Stimulated activated CD4-positive, alpha-beta T cell treated with anti-CD3 and anti-CD28 coated beads, Interleukin-1b, Interleukin-23, amount 100 ng/mL, for 24 hours (primary cell): ENCODE measurements around the gene GPRASP2.

Source experiments
- DNase-seq, 4 experiments: peaks; one replicate each; pipeline ENCODE4 v3.0.0-alpha.2; 2020; ENCODE audit warnings: low read depth in 4 of 4, low spot score in 1 of 4

The GPRASP2 gene

GRCh38 chrX:102744307-102744706 is 32.1 kb downstream of the GPRASP2 start:
- DNase-seq: no peak

GRCh38 chrX:102745513-102745856 is 33.2 kb downstream of the GPRASP2 start:
- DNase-seq: no peak

GRCh38 chrX:102745857-102746584 is 33.8 kb downstream of the GPRASP2 start:
- DNase-seq: no peak

DNA sequence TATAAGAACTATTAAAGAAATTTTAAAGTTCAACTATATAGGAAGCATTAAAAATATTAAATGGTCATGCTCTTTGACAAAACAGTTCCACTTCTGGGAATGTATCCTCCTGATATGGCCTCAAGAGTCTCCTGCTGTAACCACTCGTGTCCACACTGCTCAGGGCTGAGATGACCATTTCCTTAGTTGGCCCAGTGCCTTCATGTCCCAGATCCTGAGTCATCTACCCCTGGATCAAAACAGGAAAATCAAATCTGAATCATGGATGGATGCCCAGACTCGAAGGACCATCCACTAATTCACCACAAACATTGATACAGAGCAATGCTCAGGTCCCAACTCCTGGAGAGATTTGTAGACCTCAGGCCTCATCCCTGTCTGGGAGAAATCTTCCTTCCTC is 53.0 kb downstream of the GPRASP2 start:
- no peak for DNase-seq

GRCh38 chrX:102765809-102766208 is 53.6 kb downstream of the GPRASP2 start:
- no peak for DNase-seq

- no peak for DNase-seq
Observed at GRCh38 chrX:102767287-102767686, 55.0 kb downstream of the GPRASP2 start.
